Skeletal muscle satellite cell (primary cell): ENCODE data around the gene CEP152.
A peak's percentile ranks its signal among the peaks of the same experiment; 100 is the strongest.

Experiments used
- H3K27me3 ChIP-seq: 2 replicates; pipeline ENCODE4 v1.7.0; 2013; ENCODE audit warnings: low read length; ENCODE audit not compliant: control insufficient read depth, insufficient read depth
- H3K36me3 ChIP-seq: 2 replicates; pipeline ENCODE4 v1.7.0; 2013; ENCODE audit warnings: mild to moderate bottlenecking, control low read depth, low read length; ENCODE audit not compliant: insufficient read depth
- H3K4me1 ChIP-seq: 2 replicates; pipeline ENCODE4 v1.7.0; 2013; ENCODE audit warnings: low read length; ENCODE audit not compliant: control insufficient read depth, insufficient read depth
- H3K4me2 ChIP-seq: 2 replicates; pipeline ENCODE4 v1.7.0; 2013; ENCODE audit warnings: mild to moderate bottlenecking, low read length
- H3K4me3 ChIP-seq: 2 replicates; pipeline ENCODE4 v1.7.0; 2013; ENCODE audit warnings: low read length
- H3K9ac ChIP-seq: 2 replicates; pipeline ENCODE4 v1.7.0; 2013; ENCODE audit warnings: mild to moderate bottlenecking, low read depth, low read length, moderate library complexity
- H3K9me3 ChIP-seq: replicated peaks from 2 replicates; pipeline ENCODE4 v1.7.0; 2013; ENCODE audit warnings: mild to moderate bottlenecking, control low read depth, low read length

Gene CEP152

GRCh38 chr15:48720646-48721045, 90.2 kb downstream of the CEP152 start:
- Histone ChIP-seq H3K27me3 (no peaks in the 10 kb centered on the region), H3K4me2 (no peak overlapping the region), H3K9me3 (no peaks in the 10 kb centered on the region), H3K4me1 (peaks cover 21% of the 10 kb centered on the region), H3K36me3 (no peaks in the 10 kb centered on the region), H3K9ac (no peak overlapping the region), H3K4me3 (no peak overlapping the region)

GRCh38 chr15:48719668-48720067, 91.2 kb downstream of the CEP152 start:
- no peak overlapping the region for H3K4me3 ChIP-seq
- H3K36me3 ChIP-seq = no peaks in the 10 kb centered on the region
- H3K9ac ChIP-seq = no peak overlapping the region
- H3K4me2 ChIP-seq = no peak overlapping the region
- H3K9me3 ChIP-seq = no peaks in the 10 kb centered on the region
- no peaks in the 10 kb centered on the region for H3K27me3 ChIP-seq
- peaks cover 21% of the 10 kb centered on the region for H3K4me1 ChIP-seq

GRCh38 chr15:48718646-48719045, 92.2 kb downstream of the CEP152 start:
- no peak overlapping the region for H3K4me2 ChIP-seq

GRCh38 chr15:48717458-48717857, 93.4 kb downstream of the CEP152 start:
- H3K9me3 ChIP-seq = no peaks in the 10 kb centered on the region
- no peaks in the 10 kb centered on the region for H3K36me3 ChIP-seq
- no peak overlapping the region for H3K4me3 ChIP-seq
- peaks cover 7% of the 10 kb centered on the region for H3K4me1 ChIP-seq
- H3K4me2 ChIP-seq = no peak overlapping the region
- H3K9ac ChIP-seq = no peak overlapping the region
- H3K27me3 ChIP-seq = no peaks in the 10 kb centered on the region

More at GRCh38 chr15:48718646-48719045, 92.2 kb downstream of the CEP152 start:
- no peaks in the 10 kb centered on the region for H3K9me3 ChIP-seq
- H3K36me3 ChIP-seq = no peaks in the 10 kb centered on the region
- no peak overlapping the region for H3K9ac ChIP-seq
- H3K4me3 ChIP-seq = no peak overlapping the region
- peaks cover 19% of the 10 kb centered on the region for H3K4me1 ChIP-seq
- H3K27me3 ChIP-seq = no peaks in the 10 kb centered on the region

DNA sequence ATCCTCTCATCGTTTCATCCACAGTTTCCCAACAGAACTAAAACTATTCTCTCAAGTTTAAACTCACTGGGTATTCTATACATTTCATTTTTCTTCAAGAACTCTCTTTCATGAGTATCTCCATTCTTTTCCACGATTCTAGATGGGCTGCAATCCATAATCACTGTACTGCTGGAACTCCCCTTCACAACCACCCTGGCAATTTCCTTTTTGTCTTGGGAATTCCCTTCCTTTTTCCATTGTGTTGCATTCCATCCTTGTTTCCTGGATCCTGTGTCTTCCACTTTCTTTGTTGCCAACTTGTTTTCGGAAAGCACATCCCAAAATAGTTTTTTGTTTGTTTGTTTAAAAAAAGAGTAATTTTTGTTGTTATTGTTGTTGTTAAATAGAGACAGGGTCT, 98.3 kb downstream of the CEP152 start:
- Histone ChIP-seq H3K9ac (no peak overlapping the region), H3K4me2 (no peak overlapping the region), H3K4me1 (no peaks in the 10 kb centered on the region)

DNA sequence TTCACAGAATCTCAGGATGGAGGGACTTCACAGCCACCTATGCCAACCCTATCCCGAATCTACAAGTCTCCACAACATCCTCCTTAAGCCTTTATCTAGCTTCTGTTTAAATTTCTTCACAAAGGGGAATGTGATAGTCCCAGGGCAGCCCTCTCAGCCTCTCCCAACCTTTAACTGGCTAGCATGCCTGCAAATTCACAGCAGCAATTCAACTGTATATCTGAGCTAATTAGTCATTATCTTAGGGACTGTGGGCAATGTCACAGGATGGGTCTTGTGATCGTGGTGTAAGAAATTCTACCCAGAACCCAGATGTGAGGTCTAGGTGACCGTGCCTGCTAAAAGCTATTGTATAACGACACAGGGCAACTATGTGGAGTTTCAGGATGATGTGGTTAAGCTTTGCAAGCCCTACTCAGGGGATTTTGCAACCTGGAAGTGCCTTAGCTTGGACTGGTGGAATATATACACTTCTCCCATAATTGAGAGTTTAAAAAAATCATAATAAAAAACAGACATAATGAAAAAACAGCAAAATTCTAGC, 99.8 kb downstream of the CEP152 start:
- no peaks in the 10 kb centered on the region for H3K4me1 ChIP-seq
- H3K9me3 ChIP-seq = peaks cover 4% of the 10 kb centered on the region
- H3K4me3 ChIP-seq = no peak overlapping the region
- no peak overlapping the region for H3K9ac ChIP-seq
- H3K27me3 ChIP-seq = no peaks in the 10 kb centered on the region
- H3K36me3 ChIP-seq = no peaks in the 10 kb centered on the region
- no peak overlapping the region for H3K4me2 ChIP-seq

More for the DNA sequence above, 98.3 kb downstream of the CEP152 start:
- H3K4me3 ChIP-seq = no peak overlapping the region
- no peaks in the 10 kb centered on the region for H3K27me3 ChIP-seq
- no peaks in the 10 kb centered on the region for H3K36me3 ChIP-seq
- H3K9me3 ChIP-seq = no peaks in the 10 kb centered on the region

GRCh38 chr15:48708641-48709040, 102.2 kb downstream of the CEP152 start:
- Histone ChIP-seq H3K4me3 (no peak overlapping the region), H3K27me3 (no peaks in the 10 kb centered on the region), H3K9me3 (peaks cover 4% of the 10 kb centered on the region), H3K36me3 (no peaks in the 10 kb centered on the region), H3K4me2 (no peak overlapping the region), H3K4me1 (peaks cover 4% of the 10 kb centered on the region), H3K9ac (no peak overlapping the region)

DNA sequence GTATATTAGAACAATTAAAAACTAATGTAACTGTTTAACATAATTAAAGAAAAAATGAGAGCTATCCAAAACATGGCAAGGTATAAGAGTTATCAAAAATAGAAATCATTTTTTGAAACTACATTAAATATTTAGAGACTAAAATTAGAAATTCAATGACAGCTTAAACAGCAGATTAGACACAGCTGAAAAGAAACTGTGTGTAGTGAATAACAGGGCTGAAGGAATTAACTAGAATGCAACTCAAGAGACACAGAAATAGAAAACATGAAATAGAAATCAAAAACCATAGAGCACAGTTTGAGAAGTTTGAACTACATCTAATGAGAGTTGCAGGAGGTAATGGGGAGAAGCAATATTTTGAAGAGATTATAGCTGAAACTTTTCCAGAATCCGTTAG, 105.5 kb downstream of the CEP152 start:
- H3K4me2 ChIP-seq = no peak overlapping the region
- no peaks in the 10 kb centered on the region for H3K36me3 ChIP-seq
- peaks cover 4% of the 10 kb centered on the region for H3K9me3 ChIP-seq
- H3K27me3 ChIP-seq = no peaks in the 10 kb centered on the region
- H3K4me3 ChIP-seq = no peak overlapping the region
- H3K4me1 ChIP-seq = peaks cover 15% of the 10 kb centered on the region
- no peak overlapping the region for H3K9ac ChIP-seq

DNA sequence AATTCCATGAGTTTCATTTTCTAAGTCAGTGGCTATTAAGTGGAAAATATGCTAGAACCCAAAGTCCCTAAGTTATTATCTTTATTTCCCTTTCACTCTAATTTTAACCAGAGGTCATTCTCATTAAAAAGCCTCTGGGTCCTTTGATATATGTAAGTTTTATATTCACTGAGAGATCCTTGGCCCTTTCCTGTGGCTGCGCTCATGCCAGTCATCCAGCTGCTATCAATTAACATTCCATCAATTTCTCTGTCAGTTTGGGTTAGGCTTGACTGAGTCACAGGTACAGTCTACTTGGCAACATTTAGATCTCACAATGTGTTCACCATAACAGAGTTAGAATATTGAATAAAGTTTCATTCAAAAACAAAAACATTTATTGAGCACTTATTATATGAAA, 107.3 kb downstream of the CEP152 start:
- H3K27me3 ChIP-seq = no peaks in the 10 kb centered on the region
- H3K4me2 ChIP-seq = peak overlapping the region; percentile 14
- peaks cover 15% of the 10 kb centered on the region for H3K4me1 ChIP-seq
- no peak overlapping the region for H3K4me3 ChIP-seq
- no peaks in the 10 kb centered on the region for H3K36me3 ChIP-seq
- peaks cover 4% of the 10 kb centered on the region for H3K9me3 ChIP-seq
- H3K9ac ChIP-seq = no peak overlapping the region

- H3K36me3 ChIP-seq = no peaks in the 10 kb centered on the region
- no peak overlapping the region for H3K4me3 ChIP-seq
- no peak overlapping the region for H3K9ac ChIP-seq
- peaks cover 15% of the 10 kb centered on the region for H3K4me1 ChIP-seq
- no peaks in the 10 kb centered on the region for H3K27me3 ChIP-seq
- peaks cover 4% of the 10 kb centered on the region for H3K9me3 ChIP-seq
- no peak overlapping the region for H3K4me2 ChIP-seq
These were observed 108.2 kb downstream of the CEP152 start for GRCh38 chr15:48702569-48703236.

DNA sequence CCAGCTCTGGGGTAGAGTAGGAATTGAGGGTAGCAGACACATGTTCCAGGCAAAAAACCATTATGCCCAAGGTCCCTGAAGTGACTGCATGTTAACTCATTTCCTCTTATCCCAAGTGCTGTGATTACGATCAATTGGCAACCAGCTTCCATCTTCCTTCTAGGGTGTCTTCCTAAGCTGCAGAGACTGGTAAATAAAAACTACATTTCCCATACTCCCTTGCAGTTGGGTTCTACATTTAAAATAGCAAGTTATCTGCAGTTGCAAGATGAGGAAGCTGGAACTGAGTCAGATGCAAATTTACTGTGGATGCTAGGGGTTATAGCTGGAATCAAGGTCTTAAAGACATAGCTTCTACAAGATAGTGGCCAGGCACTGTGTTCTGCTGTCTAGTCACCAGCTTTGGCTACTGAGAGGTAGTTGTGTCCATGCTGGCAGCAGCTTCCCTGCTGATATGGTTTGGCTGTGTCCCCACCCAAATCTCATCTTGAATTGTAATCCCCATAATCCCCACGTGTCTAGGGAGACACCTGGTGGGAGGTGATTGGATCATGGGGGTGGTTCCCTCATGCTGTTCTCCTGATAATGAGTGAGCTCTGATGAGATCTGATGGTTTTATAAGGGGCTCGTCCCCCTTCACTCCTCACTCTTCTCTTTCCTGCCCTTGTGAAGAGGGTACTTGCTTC, 114.1 kb downstream of the CEP152 start:
- no peaks in the 10 kb centered on the region for H3K9me3 ChIP-seq
- H3K4me1 ChIP-seq = peaks cover 41% of the 10 kb centered on the region
- H3K36me3 ChIP-seq = no peaks in the 10 kb centered on the region
- H3K9ac ChIP-seq = no peak overlapping the region
- H3K4me2 ChIP-seq = no peak overlapping the region
- H3K4me3 ChIP-seq = no peak overlapping the region
- H3K27me3 ChIP-seq = no peaks in the 10 kb centered on the region
